ENCODE measurements around the gene CYB5RL.
A peak's percentile ranks its signal among the peaks of the same experiment; 100 is the strongest.
"Not testable (repeated sequence)": the region's sequence is repeated elsewhere in the genome, so short reads cannot be mapped to it uniquely, and the experiment has no call there.

Gene CYB5RL

DNA sequence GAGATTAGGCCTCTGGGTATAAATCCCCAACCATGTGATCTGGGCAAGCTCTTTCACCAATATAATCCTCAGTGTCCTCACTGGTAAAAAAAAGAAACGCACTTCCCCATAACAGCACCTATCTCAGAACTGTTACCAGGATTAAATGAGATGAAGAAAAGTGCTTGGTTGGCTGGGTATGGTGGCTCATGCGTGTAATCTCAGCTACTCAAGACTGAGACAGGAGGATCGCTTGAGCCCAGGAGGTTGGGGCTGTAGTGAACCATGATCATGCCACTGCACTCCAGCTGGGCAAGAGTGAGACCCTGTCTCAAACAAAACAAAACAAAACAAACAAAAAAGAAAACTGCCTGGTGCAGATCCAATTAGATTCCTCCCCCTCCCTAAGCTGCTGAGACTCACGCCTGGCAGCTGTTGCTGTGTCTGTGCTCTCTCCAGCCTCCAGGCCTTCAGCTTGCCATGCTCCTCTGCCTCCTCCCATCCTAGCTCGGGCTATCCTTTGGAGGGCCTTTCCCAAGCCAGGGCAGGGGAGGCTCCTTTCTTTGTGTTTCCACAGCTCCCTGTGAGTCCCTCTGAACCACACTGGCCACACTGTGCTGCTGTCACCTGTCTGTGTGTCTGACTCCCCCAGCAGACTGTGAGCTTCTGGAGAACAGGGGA is 19.0 kb downstream of the CYB5RL start:
- no peak for DNase-seq

DNA sequence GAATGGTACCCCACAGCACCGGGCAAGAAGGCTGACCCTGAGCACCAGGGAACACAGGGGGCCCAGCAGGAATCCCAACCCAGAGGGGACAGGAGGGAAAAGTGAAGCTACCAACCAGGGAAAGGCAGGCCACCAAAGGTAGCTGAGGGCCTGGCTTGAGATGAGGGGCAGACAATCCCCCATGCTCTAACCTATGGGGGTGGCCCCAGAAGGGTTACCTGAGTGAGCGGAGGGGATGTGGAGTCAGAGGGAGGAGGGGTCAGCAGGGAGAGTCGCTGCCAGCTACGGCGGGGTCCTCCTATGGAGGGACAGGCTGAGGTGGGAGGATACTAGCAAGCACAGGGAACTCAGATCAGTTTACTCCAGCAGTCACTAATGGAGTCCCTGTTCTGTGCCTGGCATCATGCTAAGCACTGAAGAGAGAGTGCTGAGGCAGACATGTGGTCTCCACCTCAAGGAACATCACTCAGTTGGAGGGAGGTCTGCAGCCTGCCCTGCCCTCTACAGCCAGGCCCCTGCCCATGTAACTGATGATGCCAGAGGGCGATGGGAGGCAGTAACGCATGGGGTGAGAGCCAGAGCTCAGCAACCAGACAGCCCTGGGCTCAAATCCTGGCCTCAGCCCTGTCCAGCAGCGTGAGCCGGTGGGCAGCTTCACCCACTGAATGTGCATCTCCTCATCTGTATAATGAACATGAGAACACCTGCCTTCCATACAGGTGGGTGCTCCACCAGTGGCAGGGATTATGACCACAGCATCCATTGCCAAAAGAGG is 21.3 kb downstream of the CYB5RL start:
- no peak for DNase-seq

- DNase-seq = no peak
These were observed 22.1 kb downstream of the CYB5RL start for GRCh38 chr1:54177726-54178125.

DNA sequence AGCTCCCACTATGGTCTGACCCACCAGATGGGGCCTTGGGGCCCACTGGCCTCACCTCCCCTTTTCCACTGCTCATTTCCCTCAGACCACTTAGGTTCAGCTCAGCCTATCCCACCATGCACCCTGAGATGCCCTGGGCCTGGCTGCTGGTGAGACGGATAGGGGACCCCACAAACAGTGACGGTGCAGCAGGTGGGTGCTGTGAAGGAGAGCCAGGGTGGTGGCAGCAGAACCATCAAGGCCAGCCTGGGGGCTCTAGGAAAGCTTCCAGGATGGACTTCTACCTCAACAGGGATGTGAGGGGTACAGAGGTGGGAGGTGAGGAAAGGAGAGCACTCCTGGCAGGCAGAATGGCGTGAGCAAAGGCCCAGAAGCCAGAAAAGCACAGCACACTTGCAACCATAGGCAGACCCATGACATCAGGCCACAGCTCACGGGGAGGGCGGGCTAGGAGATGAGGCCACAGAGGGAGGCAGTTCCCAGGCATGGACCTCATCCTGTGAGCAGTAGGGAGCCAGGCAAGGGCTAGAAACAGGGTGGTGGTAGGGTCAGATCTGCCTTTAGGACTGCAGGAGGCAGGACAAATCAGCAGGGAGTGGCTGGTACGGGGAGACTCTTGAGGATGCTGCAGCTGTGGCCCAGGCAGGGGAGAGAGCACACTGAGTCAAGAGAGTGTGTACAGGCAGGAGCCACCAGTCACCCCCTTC is 23.1 kb downstream of the CYB5RL start:
- DNase-seq = no peak

GRCh38 chr1:54174106-54174505 is 25.7 kb downstream of the CYB5RL start:
- no peak for DNase-seq

DNA sequence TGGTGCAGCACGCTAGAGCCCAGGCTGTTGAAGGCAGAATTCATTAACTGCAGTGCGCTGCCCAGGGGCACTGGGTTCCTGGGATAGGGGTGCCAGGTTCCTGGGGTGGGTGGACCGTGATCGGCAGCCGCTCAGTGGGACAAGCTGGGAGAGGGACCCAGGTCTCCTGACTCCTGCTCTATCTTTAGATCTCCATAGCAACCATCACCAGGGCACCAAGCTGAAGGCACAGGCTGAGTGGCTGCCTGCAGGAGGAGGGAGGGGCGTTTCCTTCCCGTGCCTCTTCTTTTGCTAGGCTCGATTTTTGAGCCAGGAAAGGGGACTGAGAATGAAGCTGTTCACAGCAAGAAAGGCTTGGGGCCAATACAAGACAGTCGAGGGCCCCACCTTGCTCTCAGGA is 26.1 kb downstream of the CYB5RL start:
- no peak for DNase-seq

- DNase-seq = peak; percentile 58
These were observed 26.9 kb downstream of the CYB5RL start for GRCh38 chr1:54172614-54173599.

DNA sequence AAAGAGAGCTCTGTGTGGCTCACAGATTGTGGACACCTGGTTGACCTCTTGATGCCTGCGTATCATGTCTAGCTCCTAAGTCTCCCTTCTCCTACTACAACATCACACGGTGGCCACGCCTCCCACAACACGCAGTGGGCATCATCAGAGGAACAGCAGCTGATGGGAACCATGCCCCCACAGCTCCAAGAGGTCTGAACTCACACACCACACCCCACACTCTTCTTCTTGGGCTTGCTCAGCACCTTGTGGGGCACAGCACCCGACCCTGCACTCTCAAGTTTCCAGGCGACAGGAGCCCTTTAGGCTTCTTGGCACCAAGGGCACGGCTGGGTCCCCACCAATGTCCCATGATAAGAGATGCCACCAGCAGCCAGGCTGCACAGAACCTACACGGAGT is 28.2 kb downstream of the CYB5RL start:
- DNase-seq = no peak

GRCh38 chr1:54171016-54171415 is 28.8 kb downstream of the CYB5RL start:
- no peak for DNase-seq

DNA sequence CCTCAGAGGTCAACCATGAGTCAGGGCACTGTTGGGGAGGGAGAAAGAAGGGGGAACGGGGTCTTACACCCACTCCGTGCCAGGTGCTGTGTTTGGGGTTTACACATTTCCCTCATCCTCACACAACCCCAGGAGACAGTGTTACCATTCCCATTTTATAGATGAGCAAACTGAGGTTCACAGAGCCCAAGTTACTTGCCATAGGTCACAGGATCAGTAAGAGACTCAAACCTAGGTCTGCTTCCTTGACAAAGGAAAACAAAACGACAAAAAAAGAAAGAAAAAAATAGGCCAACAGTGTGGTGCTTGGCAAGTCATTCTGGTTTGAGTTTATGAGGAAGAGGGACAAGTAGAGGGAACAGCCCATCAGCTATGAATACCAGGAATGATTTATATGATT is 30.8 kb downstream of the CYB5RL start:
- DNase-seq = no peak

GRCh38 chr1:54168206-54168965 is 31.4 kb downstream of the CYB5RL start:
- DNase-seq = no peak

GRCh38 chr1:54167422-54168139 is 32.2 kb downstream of the CYB5RL start:
- peak; percentile 70 for DNase-seq

DNA sequence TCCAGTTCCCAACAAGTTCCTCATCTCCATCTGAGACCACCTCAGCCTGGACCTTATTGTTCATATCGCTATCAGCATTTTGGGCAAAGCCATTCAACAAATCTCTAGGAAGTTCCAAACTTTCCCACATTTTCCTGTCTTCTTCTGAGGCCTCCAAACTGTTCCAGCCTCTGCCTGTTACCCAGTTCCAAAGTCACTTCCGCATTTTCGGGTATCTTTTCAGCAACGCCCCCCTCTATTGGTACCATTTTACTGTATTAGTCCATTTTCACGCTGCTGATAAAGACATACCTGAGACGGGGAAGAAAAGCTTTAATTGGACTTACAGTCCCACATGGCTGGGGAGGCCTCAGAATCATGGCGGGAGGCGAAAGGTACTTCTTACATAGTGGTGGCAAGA is 33.5 kb downstream of the CYB5RL start:
- not testable (repeated sequence) for DNase-seq

DNA sequence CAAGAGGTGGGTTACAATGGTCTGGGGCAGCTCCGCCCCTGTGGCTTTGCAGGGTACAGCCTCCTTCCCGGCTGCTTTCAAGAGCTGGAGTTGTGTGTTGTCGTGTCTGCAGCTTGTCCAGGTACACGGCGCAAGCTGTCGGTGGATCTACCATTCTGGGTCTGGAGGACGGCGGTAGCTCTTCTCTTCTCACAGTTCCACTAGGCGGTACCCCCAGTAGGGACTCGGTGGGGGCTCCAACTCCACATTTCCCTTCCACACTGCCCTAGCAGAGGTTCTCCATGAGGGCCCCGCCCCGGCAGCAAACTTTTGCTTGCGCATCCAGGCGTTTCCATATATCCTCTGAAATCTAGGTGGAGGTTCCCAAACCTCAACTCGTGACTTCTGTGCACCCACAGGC is 34.7 kb downstream of the CYB5RL start:
- no peak for DNase-seq

DNA sequence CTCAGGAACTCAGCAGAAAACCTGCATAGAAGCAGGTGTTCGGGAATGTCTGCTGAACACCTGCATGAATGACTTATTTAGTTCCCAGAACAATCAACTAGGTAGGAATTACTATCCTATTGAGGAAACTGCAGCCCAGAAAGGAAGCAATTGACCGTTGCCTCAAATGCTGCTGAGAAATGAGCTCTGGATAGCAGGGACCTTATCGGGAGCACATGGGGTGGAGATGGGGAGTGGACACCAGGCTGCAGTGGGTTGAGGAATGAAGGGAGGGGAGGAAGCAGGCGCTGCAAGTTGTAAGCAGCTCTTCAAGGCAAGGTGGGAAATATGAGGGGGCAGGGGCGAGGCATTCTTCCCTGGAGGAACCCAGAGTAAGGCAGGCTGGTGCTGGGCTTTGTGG is 36.3 kb downstream of the CYB5RL start:
- DNase-seq = no peak

- no peak for DNase-seq
These were observed 36.8 kb downstream of the CYB5RL start for GRCh38 chr1:54163051-54163450.

DNA sequence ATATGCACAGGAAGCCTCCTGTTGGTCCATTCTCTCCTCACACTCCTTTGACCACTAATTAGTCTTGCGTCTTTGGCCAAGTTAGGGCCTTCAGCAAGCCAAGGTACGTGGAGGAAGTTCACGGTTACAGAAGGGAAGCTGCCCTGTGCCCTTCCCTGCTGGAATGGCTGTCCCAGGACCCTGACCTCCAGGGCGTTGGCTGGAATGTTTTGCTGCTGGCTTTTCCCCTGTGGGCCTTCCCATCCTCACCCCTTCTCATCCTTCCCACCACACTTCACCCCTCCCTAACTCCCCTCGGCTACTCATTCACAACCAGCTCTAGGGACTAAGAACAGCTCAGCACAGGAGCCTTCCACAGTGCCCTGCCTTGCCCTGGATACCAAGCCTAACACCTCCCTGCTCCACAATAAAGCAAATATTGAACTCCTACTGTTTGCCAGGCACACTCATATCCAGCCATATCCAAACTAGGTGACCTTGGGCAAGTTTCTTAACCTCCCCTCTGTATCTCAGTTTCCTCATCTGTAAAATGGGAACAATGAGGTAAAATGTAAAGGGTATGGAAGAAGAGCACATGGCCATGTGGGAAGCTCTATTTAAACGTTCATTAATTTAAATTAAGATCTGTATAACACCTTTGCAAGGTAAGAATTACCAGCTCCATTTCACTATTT is 38.2 kb downstream of the CYB5RL start:
- no peak for DNase-seq

GRCh38 chr1:54160351-54160750 is 39.5 kb downstream of the CYB5RL start:
- no peak for DNase-seq

- DNase-seq = no peak
These were observed 40.0 kb downstream of the CYB5RL start for GRCh38 chr1:54159733-54160316.

GRCh38 chr1:54158071-54158470 is 41.8 kb downstream of the CYB5RL start:
- peak; percentile 9 for DNase-seq
